ENCODE measurements around the gene TAF15.

The TAF15 gene

DNA sequence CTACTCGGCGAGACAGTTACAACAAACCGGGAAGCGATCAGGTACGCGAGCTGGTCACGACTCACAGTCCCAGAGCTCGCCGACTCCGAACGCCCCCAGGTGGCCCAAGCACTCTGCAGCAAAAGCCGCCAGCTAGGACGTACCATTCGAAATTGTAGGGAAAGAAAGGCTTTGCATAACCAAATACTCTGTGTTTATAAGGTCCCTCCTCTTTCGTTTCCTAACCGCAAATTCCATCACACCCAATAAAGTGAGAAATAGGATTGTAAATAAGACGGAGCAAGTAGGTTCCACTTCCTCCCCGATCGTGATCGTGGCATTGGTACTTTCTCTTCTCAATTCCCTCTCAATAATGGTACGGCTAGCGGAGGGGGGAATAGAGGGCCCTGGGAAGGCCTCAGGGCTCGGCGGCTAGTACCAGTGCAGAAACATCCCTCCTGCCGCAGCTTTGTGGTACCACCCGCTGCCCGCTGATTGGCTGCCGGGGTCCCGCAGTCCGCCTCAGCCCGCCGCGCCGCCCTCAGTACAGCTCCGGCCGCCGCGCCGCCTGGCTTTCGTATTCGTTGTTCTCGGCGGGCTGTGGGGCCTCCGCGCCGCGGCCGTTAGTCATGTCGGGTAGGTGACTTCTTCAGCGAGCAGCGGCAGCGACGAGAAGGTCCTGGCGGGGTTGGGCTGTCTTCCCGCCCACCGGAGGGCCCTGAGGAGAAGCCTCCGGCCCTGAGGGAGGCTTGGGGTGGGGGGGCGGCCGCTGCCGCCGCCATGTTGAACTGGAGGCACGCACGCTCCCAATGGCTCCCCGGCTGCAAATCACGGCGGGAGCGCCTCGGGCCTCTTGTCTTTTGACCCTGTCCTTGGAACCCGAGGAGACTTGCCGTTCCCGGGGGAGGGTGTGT, at the start of gene TAF15:
Gene TAF15, plus strand, starts transcription at position 523 of the 893 bp plus-strand sequence. Its CDS starts 86 bp downstream, at position 609.
- DNase-seq (ENCODE audit: low spot score) = peak; percentile 79

DNA sequence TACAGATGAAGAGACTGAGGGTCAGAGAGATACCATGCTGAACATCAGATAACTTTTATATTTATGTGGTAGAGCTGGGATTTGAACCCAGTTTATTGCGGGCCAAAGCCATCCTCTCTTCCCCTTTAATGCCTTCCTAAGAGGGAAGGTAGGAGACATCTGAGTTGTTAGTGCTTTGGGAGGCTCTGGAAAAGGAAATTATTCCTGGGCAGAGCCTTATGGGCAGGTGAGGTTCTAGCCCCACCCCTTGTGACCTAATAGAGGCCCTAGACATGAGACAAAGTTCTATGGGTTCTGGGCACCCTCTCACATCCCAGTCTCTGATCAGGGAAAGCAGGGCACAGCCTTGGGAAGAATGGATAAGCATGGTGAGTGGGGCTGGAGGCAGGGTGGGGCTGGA, 48.7 kb upstream of the TAF15 start, which contains the start of gene C17orf50:
Gene C17orf50, plus strand, starts transcription at position 301 of the 400 bp plus-strand sequence. Its CDS starts 55 bp downstream, at position 356.
- DNase-seq (ENCODE audit: low spot score) = no peak

DNA sequence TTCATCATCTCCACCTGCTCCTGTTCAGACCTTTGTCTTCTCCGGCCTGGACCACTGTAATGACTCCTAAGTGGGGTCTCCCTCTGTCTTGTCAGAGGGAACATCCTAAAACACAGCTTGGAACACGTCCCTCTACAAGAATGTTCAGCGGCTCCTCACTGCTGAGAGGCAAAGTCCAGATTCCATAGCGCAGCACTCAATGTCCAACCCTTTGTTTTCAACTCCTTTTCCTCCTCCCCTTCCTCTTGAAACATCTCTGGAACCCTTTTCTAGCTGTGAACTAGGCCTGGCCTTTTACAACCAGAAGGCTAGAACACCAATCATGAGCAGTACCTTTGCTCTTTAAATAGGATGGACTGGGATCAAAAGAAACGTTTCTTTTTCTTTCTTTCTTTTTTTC, 47.7 kb upstream of the TAF15 start:
- DNase-seq (ENCODE audit: low spot score) = no peak

DNA sequence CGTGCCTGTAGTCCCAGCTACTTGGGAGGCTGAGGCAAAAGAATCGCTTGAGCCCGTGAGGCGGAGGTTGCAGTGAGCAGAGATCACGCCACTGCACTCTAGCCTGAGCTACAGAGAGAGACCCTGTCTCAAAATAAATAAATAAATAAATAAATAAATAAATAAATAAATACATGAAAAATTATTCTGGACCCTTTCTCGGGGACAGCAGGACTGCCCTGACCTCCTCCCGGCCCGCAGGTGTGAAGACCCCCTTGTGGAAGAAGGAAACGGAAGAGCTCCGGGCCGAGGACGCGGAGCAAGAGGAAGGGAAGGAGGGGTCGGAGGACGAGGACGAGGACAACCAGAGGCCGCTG, 45.5 kb upstream of the TAF15 start:
- DNase-seq (ENCODE audit: low spot score) = no peak

DNA sequence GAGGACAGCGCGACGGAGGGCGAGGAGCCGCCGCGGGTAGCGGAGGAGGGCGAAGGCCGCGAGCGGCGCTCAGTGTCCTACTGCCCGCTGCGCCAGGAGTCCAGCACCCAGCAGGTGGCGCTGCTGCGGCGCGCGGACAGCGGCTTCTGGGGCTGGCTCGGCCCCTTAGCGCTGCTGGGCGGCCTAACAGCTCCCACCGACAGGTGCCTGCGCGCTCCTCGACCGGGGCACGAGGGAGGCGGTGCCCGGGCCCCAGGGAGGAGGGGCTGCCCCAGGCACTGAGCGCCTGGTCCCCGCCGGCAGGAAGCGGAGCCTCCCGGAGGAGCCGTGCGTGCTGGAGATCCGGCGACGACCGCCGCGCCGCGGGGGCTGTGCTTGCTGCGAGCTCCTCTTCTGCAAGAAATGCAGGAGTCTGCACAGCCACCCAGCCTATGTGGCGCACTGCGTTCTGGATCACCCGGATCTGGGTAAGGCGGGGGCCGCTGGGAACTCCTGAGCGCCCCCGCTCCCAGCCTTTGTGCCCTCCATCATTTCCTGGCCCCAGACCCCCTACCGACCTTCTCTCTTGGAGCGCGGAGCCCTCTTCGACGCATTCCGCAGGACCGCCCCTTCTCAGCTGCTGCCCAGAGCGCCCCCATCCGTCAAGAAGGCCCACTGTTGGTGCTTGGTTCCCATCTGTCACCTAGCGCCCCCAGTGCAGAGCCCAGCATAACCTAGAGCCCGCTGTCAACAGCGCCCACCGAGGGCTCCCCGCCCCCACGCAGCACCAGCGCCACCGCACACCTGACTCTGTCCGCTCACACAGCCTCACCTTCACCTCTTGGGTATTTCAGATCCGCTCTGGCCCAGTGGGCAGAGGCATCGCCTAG, 44.9 kb upstream of the TAF15 start:
- peak; percentile 99 for DNase-seq (ENCODE audit: low spot score)

DNA sequence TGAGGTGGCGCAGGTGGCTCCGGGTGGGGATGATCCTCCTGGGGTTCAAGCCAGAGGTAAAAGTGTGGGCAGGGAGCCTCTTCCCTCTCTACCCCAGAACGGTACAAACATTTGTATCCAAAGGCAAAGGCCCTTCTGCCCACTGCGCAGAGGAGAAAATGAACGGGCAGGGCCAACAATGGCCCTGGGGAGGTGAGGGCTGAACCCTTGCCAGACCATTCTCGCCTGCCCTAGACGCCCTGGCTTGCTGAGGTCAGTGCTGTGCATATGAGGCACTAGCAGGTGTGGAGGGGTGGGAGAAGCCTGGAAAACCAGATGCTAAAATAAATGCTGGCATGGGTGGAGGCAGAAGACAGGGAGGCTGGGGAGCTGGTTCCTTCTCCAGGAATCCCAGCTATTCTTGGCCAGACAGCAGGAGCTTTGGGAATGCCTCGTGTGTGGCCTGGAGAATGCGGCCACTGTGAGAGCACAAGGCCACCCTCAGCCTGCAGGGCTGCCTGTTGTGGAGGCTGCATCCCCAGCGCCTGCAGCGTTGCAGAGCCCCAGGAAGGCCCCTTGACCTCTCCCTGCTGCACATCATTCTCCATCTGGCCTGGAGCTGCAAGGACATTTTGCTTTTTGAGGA, 44.1 kb upstream of the TAF15 start:
- DNase-seq (ENCODE audit: low spot score) = no peak

DNA sequence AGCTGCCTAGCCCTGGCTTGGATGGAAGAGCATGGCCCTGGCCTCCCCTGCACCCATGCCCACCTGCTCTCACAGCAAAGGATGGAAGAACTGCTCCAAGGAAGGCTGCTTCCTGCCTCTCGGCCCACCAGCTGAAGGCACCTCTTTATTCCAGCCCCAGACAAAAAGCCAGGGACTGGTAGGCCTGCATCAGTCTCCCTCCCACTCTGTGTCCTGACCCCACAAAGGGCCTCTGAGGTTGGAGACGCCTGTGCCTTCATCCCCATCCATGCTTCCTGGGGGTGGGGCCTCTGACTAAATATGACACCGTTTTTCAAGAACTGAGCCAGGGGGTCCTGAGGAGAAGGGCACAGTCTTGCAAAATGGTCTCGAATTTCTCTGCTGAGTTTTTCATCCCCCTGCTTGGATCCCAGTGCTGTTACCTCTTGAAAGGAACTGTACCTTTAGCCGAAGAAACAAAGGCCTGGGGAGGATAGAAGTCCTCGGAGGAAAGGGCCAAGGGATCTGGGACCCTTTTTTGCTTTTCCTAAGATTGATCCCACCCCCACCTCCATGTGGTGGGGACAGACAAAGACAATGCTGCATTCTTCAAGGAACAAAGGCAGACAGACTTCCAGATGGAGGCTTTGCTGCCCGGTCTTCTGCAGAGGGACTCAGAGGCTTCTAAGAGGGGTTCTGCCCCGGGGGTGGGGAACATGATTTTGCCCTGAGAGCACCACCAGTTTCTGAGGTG, 43.4 kb upstream of the TAF15 start:
- DNase-seq (ENCODE audit: low spot score) = no peak

DNA sequence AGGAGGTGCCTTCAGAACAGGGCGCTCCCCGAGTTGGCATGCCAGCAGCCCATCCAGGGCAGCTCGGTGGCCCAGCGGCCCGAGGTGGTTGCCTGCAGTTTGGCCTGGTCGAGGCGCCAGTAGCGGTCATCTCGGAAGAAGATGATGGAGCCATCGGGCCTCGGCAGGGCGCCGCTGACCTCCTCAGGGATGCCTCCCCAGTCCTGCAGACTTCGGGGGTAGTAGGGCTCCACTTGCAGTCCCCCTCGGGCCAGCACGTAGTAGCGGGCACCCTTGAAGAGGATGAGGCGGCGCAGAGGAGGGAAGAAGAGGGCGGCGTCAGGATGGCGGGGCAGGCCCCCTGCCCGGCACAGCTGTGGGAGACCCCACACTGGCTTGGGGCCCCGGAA, 42.8 kb upstream of the TAF15 start:
- DNase-seq (ENCODE audit: low spot score) = no peak

DNA sequence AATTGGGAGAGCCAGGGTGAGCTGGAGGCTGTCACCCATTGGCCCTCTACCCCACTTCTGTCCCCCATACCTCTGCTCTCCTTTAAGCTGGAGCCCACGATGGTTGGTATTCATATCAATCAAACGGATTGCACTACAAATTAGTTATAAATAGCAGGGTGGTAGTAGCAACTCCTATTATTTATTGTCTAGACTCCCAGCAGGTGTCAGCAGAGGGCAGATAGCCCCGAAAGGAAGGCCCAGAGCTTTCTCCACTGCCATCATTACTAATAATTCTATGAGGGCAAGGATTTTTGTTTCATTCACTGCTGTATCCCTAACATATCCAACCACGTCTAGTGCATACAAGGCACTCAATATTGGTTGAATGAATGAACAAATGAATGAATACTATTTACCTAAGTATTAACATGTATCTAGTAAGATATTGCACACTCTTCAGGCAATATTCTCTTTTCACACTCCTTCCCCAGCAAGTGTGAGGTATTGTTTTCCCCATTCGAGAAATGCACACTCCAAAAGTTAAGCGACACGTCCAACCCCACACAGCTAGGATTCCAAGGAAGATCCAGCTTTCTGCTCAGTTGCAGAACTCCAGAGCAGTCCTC, 42.3 kb upstream of the TAF15 start:
- peak; percentile 75 for DNase-seq (ENCODE audit: low spot score)

DNA sequence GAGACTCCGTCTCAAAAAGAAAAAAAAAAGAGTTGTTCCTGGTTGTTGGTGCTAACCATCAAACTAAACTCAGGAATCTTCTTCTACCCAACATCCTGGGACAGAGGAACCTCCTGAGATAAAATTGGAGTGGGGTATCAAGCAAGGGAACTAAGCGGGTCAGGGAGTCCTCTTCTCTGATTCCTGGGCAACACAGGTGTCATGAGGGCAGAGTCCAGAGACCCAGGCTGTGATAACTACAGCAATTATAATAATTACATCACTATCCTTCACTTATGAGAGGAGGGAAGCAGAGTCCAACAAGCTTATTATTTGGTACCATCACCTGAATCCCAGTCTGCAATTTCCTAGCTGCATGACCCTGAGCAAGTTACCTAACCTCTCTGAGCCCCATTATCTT, 40.5 kb upstream of the TAF15 start:
- no peak for DNase-seq (ENCODE audit: low spot score)

DNA sequence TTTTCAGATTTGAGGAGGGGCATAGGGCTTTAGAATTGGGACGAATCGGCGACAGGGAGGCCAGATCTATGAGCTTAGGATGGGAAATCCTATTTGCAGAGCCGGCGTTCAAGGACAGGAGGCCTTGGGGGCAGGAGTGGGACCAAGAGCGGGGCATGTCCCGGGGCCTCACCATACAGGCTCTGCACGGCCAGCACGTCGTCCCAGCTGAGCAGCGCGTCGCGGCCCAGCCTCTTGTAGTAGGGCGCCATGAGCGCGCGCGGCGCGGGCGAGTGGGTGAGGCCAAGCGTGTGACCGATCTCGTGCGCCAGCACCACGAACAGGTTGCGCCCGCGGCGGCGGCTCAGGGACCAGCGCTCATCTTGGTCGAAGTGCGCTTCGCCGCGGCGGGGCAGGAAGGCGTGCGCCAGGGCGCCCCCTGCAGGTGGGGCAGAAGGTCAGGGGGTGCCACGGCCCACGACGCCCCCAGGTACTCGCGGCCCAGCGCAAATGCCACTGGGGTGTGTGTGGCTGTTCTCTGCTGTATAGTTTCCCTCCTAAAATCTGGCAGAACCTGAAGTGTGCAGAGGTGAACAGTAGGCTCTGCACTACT, 39.3 kb upstream of the TAF15 start:
- DNase-seq (ENCODE audit: low spot score) = no peak

DNA sequence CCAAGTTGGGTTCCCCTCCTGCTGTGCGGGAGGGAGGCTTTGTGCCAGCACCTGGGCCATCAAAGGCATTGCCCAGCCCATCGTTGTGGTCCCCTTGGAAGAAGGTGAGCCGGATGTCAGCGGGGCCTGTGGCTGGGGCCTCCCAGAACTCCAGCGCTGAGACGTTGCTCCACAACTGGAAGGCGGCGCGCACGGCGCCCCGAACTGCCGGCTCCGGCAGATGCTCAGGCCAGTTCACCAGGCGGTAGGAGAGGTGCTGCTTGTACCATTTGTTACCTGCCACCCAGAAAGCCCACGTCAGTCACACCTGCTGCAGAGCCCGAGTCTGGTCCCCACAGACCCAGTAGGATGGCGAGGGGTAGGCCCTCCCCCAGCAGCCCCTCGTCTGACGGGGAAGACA, 36.2 kb upstream of the TAF15 start:
- DNase-seq (ENCODE audit: low spot score) = no peak

DNA sequence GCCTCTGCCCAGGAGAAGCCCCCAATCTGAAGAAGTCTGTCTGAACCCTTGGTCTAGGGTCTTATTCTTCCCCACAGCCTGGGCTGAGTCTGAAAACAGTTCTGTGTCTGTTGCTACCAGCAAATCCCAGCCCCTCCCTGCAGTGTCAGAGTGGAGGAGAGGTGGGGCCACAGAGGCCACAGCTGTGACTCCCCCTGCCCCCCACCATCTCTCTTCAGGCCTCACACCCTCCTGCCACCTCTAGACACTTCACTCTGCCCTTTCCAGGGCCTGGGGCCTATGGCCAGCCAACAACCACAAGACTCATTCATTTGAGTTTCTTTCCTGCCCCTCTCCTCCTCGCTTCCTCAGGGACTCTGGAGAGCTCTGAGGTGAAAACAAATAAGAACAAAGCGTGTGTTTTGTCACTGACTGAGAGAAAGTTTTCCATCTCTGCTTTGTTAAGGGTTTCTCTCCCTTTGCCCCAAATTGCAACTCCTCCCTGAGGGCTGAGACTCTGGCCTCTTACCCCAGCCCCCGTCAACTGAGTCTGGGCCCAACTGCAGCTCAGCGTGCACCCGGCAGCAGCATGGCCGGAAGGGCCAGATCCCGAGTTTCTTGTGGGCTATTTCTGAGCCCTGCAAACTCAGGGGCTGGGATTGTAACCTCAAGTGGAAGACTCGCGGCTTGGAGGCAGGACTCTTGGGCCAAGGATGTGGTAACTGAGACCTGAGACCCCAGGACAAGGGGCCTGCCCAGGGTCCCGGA, 35.4 kb upstream of the TAF15 start:
- DNase-seq (ENCODE audit: low spot score) = no peak

DNA sequence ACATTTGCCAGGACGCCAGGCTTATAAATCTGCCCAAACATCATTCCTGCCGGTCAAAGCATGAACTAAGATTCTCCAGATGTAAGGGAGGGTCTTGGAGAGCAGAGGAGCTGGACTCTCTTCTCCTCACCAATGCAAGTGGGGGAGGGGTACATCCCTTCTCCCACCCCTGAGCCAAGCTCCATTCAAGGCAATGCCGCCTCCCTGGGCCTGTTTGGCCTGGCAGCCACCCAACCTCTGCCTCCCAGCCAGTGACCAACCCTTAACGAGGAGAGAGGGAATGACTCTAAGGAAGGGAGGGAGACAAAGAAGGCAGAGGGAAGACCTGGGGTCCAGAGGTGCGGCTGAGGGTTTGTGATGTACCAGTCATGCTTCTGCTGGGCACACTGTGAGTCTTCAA, 34.8 kb upstream of the TAF15 start:
- DNase-seq (ENCODE audit: low spot score) = no peak

DNA sequence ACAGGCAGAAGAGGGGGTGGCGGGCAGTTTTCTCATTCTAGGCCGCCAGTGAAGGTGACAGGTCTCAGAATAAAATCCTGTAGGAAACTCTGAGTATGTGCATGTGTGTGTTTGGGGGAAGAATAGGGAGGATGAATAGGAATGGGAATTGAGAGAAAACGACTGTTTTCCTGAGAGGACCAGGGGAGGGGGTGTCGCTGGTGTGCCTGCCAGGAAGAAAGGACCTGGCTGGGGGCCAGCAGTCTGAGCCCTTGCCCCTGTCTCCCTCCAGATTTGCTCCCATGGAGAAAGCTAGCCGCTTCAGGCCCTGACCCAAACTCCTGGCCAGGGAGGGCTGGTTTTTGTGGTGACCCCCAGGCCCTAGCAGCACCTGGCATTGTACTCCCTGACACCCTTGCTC, 34.2 kb upstream of the TAF15 start:
- DNase-seq (ENCODE audit: low spot score) = no peak

DNA sequence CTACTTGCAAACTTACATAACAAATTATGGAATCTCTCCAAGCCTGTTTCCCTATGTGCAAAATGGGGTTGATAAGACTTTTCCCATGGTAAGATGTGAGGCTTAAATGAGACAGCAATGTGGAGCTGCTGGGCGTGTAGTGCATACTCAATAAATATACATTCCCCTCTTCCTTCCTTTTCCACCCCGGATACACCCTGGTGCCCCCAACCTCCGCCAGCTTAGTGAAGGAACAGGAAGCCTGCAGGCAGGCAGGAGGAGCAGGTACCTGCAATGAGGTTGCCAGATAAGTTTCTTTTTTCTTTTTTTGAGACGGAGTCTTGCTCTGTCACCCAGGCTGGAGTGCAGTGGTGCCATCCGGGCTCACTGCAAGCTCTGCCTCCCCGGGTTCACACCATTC, 33.7 kb upstream of the TAF15 start:
- DNase-seq (ENCODE audit: low spot score) = no peak

DNA sequence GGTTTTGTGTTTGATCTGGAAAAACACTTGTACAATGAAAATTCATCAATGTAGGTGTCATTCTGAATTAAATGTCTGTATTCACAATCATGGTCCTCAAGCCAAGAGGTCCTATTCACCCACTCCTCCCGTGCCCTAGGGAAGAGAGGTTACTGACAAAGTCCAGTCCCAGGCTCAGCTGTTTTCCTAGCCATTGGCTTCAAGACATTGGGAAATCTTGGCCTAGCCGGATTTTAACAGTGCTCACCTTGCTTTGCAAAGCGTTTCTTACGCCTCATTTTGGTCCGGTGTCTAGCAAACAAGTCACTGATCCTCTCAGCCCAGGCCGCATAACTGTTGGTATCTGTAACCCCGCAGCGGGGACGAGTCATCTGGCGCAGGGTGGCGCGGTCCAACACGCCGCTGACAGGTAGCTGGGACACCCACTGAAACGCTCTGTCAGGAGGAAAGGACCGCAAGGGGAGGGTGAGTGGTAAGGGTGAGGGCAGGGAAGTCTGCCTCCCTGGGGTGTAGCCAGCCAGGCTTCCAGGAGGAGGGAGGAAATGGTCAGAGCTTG, 30.6 kb upstream of the TAF15 start:
- DNase-seq (ENCODE audit: low spot score) = no peak

DNA sequence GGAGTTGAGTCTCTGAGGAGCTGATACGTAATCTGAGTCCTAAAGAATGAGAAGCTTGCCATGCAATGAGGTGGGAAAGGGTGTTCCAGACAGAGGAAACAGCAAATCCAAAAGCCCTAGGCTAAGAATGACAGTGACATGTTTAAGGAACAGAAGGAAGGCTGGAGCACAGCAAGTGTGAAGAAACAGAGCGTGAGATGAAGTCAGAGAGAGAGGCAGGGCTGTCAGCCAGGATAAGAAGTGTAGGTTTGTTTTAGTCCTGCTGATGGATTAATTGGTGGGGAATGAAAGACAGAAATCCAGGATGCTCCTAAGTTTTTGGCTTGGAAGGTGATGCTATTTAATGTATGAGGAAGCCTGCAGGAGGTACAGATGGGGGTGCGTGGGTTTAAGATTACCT, 28.3 kb upstream of the TAF15 start:
- no peak for DNase-seq (ENCODE audit: low spot score)

DNA sequence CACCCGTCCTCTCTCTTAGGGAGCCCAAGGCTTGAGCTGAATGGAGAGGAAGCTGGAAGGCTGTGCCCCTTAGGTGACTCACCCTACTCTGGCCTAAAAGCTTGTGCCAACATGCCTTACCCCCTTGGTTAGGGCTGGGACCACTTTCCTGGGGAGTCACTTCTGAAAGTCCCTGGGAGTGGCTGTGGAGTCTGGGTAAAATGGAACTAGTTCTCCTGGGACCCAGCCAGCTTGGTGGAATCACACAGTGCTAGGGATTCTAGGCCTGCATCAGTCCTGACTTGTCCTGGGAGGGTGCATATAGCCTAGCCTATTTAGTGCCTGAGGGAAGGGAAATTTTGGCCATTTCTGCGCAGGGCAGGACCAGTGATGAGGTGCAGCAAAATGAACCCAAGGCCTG, 24.4 kb upstream of the TAF15 start:
- no peak for DNase-seq (ENCODE audit: low spot score)

DNA sequence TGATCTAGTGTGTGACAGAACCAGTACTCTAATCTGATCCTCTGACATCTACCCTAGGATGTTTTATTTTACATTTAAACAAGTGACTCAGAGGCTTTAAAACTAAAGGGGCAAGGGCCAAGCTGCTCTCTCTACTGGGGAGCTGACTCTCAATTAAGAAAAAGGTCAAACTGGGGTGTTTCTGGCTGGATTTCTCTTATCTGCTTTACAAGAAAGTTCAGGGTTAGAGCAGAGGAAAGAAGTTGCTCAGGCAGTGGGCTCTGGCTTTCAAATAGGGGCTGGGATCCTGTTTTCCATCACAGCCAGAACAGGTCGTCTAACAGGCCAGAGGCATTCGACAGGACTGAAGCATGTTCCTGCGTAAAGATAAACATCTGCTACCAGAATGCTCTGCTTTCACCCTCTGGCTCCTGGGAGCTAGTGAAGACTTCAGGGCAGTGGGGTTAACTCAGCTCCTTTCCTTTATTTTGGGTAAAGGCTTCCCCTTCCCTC, 22.3 kb upstream of the TAF15 start:
- DNase-seq (ENCODE audit: low spot score) = no peak

All from HuH-7.5 (cell line).